HG03060 (cell line): ENCODE measurements around the gene CAMK1D.

ENCODE experiments used
- ATAC-seq: cut with Tn5 transposase; IDR thresholded peaks from one replicate; pipeline ENCODE4 v1.9.1; 2021; ENCODE audit warnings: low read depth, moderate number of reproducible peaks; ENCODE audit not compliant: unreplicated experiment

CAMK1D gene

GRCh38 chr10:12397147-12397896 is 48.0 kb downstream of the CAMK1D start:
- no peak for ATAC-seq

GRCh38 chr10:12397941-12398340 is 48.6 kb downstream of the CAMK1D start:
- ATAC-seq: no peak

GRCh38 chr10:12400266-12400931 is 51.1 kb downstream of the CAMK1D start:
- ATAC-seq: no peak

GRCh38 chr10:12401466-12401865 is 52.1 kb downstream of the CAMK1D start:
- ATAC-seq: no peak

- no peak for ATAC-seq
Measured at GRCh38 chr10:12403119-12403518, 53.8 kb downstream of the CAMK1D start.

GRCh38 chr10:12405342-12406320 is 56.3 kb downstream of the CAMK1D start:
- no peak for ATAC-seq

GRCh38 chr10:12406764-12407400 is 57.5 kb downstream of the CAMK1D start:
- no peak for ATAC-seq

- no peak for ATAC-seq
Measured at GRCh38 chr10:12408472-12408871, 59.1 kb downstream of the CAMK1D start.

- ATAC-seq: no peak
Measured at GRCh38 chr10:12409161-12409560, 59.8 kb downstream of the CAMK1D start.

- ATAC-seq: no peak
Measured at GRCh38 chr10:12409613-12410012, 60.3 kb downstream of the CAMK1D start.

GRCh38 chr10:12412666-12413368 is 63.5 kb downstream of the CAMK1D start:
- no peak for ATAC-seq

GRCh38 chr10:12413369-12413711 is 64.0 kb downstream of the CAMK1D start:
- ATAC-seq: no peak

- no peak for ATAC-seq
Measured at GRCh38 chr10:12414278-12414989, 65.1 kb downstream of the CAMK1D start.

GRCh38 chr10:12416344-12417050 is 67.2 kb downstream of the CAMK1D start:
- ATAC-seq: no peak

GRCh38 chr10:12417331-12417730 is 68.0 kb downstream of the CAMK1D start:
- no peak for ATAC-seq

- no peak for ATAC-seq
Measured at GRCh38 chr10:12418000-12418399, 68.7 kb downstream of the CAMK1D start.

GRCh38 chr10:12418725-12419261 is 69.4 kb downstream of the CAMK1D start:
- no peak for ATAC-seq

GRCh38 chr10:12419262-12419847 is 70.0 kb downstream of the CAMK1D start:
- no peak for ATAC-seq
